ENCODE data around the gene IPO4.

Gene IPO4

DNA sequence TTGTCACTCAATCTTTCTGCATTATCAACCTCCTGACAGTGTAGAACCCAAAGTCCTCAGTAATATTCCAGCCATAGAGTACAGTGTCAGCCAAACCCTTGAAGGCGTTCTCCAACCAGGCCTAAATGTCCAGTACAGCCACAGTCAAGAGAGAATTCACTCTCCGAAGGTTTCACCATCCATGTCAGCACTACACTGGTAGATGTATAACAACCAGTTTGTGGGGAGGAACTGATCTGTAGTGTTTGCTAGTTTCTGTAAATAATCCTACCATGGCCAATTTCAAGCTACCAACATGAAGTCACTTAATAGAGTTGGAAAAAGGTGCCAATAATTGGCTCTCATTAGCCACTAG is 27.7 kb upstream of the IPO4 start:
- H3K36me3 ChIP-seq (replicated peaks) = peaks cover 10% of the 10 kb centered on the region
- DNase-seq = no peak
- TF ChIP-seq, protein P1, sequence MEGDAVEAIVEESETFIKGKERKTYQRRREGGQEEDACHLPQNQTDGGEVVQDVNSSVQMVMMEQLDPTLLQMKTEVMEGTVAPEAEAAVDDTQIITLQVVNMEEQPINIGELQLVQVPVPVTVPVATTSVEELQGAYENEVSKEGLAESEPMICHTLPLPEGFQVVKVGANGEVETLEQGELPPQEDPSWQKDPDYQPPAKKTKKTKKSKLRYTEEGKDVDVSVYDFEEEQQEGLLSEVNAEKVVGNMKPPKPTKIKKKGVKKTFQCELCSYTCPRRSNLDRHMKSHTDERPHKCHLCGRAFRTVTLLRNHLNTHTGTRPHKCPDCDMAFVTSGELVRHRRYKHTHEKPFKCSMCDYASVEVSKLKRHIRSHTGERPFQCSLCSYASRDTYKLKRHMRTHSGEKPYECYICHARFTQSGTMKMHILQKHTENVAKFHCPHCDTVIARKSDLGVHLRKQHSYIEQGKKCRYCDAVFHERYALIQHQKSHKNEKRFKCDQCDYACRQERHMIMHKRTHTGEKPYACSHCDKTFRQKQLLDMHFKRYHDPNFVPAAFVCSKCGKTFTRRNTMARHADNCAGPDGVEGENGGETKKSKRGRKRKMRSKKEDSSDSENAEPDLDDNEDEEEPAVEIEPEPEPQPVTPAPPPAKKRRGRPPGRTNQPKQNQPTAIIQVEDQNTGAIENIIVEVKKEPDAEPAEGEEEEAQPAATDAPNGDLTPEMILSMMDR (IDR thresholded peaks at IDR 0.05; ENCODE audit: low read depth, low read length, missing control alignments) = no peak
- in situ Hi-C loops (cut with HindIII; ENCODE audit: low pct_ligation_motif_present, low sequenced_read_pairs) = no loop called here
- H3K27ac ChIP-seq = no peak overlapping the region
- peak overlapping the region; percentile 78 for H3K4me3 ChIP-seq (ENCODE audit: low read depth, low read length)
- no peaks in the 10 kb centered on the region for H3K27me3 ChIP-seq (replicated peaks)

DNA sequence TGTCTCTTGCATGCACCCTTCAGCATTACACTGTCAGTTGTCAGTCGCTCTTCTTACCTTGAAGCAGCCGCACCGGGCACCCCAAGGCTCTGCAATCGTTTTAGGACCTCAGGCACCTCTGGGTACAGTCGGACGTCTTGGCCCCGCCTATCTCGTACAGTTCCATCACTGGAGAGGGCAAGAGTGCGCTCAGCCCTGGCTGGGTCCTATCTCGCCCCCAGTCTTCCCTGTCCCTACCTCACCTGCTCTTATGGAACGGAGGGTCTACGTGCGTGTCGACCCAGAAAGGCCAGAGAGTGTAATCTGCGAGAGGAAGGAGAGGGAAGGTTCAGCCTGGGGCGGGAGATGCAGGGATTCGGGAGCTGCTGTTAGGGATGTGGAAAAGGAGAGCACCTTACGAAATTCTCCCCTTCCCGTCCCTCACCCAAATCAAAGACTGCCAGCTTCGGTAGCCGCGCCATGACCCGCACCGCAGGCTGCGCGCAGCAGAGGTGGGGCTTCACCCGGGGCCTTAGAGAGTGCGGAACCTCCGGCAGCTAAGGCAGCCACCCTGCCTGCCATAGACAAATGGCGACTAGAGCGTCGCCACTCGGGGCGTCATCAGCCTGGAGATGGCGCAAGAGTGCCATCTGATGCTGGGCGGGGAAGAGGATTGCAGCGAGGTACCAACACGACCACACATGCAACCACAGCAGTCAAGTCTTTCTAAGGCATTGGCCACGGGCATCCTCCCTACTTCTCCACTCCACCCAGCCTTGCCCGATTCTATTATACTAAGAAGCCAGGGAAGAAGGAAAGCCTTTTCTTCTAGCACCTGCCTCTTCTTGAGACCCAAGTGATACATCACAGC is 27.1 kb upstream of the IPO4 start, which contains the start of gene MDP1:
TSS of gene MDP1 (minus strand) at position 572 of the 850 bp plus-strand sequence. CDS start at position 461, 111 bp downstream.
- in situ Hi-C loops (cut with HindIII; ENCODE audit: low pct_ligation_motif_present, low sequenced_read_pairs) = no loop called here
- DNase-seq = peak; percentile 69
- Histone ChIP-seq H3K4me3 (ENCODE audit: low read depth, low read length) (peak within 1 kb of the TSS; percentile 78), H3K36me3 (replicated peaks) (peaks cover 11% of the 10 kb centered on the region), H3K27me3 (replicated peaks) (no peaks in the 10 kb centered on the region), H3K27ac (peak within 1 kb of the TSS; percentile 61)
- TF ChIP-seq, protein P1 (IDR thresholded peaks at IDR 0.05; ENCODE audit: low read depth, low read length, missing control alignments) = peak; percentile 68

DNA sequence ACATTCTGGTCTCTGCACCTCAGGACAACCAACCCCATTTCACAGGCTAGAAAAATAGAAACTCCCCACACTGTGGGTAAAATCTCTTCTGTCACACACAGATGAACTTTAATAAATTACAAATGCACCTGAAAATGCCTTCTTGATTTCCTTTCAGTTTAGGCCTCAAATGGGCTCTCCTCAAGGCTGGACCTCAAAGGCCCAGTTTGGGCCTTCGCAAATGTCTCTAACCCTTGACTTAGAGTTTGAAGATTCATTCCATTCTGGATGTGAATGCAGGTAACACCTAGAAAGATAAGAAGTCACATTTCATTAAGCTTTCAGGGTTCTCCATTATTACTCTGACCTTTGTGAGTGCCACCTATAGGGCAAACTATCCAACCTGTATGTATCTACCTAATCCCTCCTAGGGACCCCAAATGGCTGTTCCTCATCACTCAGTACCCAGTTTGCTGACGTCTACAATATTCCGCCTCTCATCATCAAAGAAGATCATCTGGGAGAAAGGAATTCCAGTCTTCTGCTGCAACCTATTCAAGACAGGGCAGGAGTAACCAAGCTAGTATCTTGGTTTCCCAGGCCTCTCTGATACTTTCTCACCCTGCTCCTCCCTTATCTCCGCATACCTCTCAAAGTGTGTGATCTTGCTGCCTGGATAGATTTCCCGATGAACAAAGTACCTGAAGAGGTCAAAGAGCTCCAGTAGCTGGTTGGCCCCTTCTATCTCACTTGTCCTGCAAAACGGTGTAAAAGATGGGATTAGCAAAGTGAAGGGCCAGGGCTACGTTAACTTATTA is 25.4 kb upstream of the IPO4 start:
- H3K27ac ChIP-seq = peak overlapping the region; percentile 94
- in situ Hi-C loops (cut with HindIII; ENCODE audit: low pct_ligation_motif_present, low sequenced_read_pairs) = no loop called here
- TF ChIP-seq, protein P1 (IDR thresholded peaks at IDR 0.05; ENCODE audit: low read depth, low read length, missing control alignments) = no peak

DNA sequence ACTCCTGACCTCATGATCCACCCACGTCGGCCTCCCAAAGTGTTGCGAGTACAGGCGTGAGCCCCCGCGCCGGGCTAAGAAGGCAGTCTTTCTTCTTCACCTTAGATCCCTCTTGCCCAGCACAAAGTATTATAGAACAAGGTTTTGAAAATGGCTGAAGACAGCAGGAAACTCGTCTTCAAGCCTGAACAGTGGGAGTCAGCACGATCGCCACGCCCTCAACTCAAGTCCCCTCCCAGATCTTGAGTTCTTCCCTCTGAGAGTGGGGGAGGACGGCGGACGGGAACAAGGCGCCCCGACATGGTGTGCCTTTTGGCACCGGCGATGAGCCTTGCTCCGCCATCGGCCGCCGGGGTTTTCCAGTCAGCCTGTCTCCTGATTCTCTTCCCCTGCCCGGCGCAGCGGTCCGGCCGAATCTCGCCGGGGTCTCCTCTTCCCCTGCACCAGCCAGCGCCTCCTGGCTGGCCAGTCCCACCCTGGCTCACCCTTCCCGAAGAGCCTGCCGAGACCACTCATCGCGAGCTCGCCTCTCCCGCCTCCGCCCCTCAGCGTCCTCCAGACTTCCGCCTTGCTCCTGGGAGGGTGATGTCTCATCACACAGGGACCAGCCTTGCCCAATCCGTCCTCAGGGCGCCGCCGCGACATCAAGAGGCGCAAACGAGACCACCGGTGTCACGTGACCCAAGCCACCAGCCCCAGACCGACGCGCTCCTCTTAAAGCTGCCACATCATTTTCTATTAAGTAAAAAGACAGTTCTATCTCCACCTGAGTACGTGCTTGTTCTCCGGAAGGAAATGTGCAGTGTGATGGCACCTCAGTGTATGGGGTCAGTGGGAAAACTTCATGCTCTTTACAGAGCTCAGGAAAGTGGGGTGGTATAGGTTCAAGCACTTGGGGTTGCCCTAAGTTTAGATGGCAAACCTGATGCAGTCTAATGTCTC is 24.6 kb upstream of the IPO4 start, which contains the start of gene CHMP4A:
TSS of gene CHMP4A (minus strand) at position 565 of the 942 bp plus-strand sequence. CDS start at position 516, 49 bp downstream.
- TF ChIP-seq, protein P1 (IDR thresholded peaks at IDR 0.05; ENCODE audit: low read depth, low read length, missing control alignments) = peak; percentile 40
- H3K4me3 ChIP-seq (ENCODE audit: low read depth, low read length) = peak within 1 kb of the TSS; percentile 80
- H3K27me3 ChIP-seq (replicated peaks) = no peaks in the 10 kb centered on the region
- peaks cover 26% of the 10 kb centered on the region for H3K36me3 ChIP-seq (replicated peaks)
- peak; percentile 99 for DNase-seq
- in situ Hi-C loops (cut with HindIII; ENCODE audit: low pct_ligation_motif_present, low sequenced_read_pairs) = no loop called here
- H3K27ac ChIP-seq = peak within 1 kb of the TSS; percentile 94

More for the DNA sequence above, 25.4 kb upstream of the IPO4 start:
- no peak for DNase-seq
- Histone ChIP-seq H3K27me3 (replicated peaks) (no peaks in the 10 kb centered on the region), H3K4me3 (ENCODE audit: low read depth, low read length) (peak overlapping the region; percentile 80), H3K36me3 (replicated peaks) (peaks cover 26% of the 10 kb centered on the region)

DNA sequence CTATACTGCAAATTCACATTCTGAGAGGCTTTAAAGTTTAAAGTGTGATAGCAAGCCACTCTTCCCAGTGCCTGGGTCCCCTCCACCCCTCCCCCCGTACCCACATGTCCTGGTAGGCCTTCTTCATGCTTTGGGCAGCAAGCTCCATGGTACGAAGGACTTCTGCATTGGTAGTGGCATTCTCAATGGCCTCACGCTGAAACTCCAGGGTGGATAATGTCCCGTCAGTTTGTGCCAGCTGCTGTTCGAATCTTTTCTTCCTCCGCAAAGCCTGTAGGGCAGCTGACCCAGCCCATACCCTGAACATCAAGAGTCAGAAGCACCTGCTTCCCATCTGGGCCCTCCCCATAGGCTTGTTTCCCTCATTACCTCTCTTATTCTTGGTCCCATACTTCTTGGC is 22.7 kb upstream of the IPO4 start:
- TF ChIP-seq, protein P1 (IDR thresholded peaks at IDR 0.05; ENCODE audit: low read depth, low read length, missing control alignments) = no peak
- H3K36me3 ChIP-seq (replicated peaks) = peaks cover 26% of the 10 kb centered on the region
- DNase-seq = no peak
- H3K4me3 ChIP-seq (ENCODE audit: low read depth, low read length) = no peak overlapping the region
- H3K27ac ChIP-seq = no peak overlapping the region
- H3K27me3 ChIP-seq (replicated peaks) = no peaks in the 10 kb centered on the region
- in situ Hi-C loops (cut with HindIII; ENCODE audit: low pct_ligation_motif_present, low sequenced_read_pairs) = no loop called here
